ENCODE data around the gene AGMO. TPM values are rescaled to one million over a fixed set of nuclear protein-coding genes. Genes with fewer than 3 reads are reported as not detected.
A peak's percentile ranks its signal among the peaks of the same experiment; 100 is the strongest.

AGMO gene
- total and polyA plus RNA-seq, 12 donors = 0.12 to 0.70 (median 0.40) TPM

DNA sequence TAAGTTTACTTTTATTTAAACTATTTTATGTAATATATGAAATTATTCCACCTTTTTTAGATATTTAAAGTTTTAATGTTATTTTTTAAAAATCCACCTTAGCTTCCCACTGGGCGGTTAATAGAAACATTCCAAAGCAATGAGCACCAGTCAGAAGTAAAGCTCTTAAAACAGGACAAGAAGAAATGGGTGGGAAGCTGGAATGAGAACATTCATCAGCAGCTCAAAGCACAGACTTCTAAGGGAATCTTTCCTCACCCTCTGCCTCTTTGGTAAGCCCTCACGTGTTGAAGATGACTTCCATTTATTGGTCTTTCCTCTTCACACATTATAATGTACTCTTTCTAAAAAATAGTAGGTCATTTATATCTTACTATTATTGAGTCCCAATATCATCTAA is 3.1 kb downstream of the AGMO start:
- 80 to 86% methylated on average over 2 of the region's 2 CpGs for WGBS, 2 donors
- ATAC-seq = no peak
- intact Hi-C loops (cut with DNase I) = loop anchor here in 8 of 10 donors (5.0 to 10.0 kb wide), 6 partner anchors 124 to 509 kb away; partner anchors contain the start of gene MEOX2 (in 4 of the 8)

DNA sequence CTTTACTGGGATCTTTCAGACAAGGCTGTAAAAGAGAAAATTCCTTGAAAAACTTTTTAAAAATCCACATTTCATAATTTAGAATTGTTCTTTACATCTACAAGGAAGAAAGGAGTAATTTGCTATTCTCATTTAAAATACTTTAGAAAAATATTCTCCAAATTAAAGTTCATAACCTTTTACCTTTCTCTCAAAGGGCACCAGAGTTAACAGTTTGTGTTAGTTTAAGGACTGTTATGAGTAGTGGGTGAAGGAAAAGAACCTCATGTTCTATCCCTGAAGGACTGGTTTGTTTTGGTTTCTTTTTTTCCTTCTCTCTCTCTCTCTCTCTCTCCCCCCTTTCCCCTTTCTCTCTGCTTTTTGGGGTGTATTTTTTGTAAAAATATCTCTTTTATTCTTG is 4.1 kb downstream of the AGMO start:
- Histone ChIP-seq H3K4me1 (peaks cover 0 to 62% (median 8%) of the 10 kb centered on the region in 9 donors), H3K27ac (peak overlapping the region in 8 of 10 donors; percentile 10 to 89 (median 53)), H3K36me3 (no peaks in the 10 kb centered on the region), H3K27me3 (no peaks in the 10 kb centered on the region), H3K4me3 (peak overlapping the region in 7 of 10 donors; percentile 4 to 40 (median 26)), H3K9me3 (peaks cover 0 to 3% (median 0%) of the 10 kb centered on the region in 11 donors)
- ATAC-seq = no peak
- no peak for TF ChIP-seq CTCF (IDR thresholded peaks at IDR 0.05)
- DNase-seq = no peak
- intact Hi-C loops (cut with DNase I) = loop anchor here in 8 of 10 donors (2.0 to 10.0 kb wide), 7 partner anchors 125 to 510 kb away; partner anchors contain the start of gene MEOX2 (in 5 of the 8)

More for the DNA sequence above, 3.1 kb downstream of the AGMO start:
- no peak for DNase-seq
- H3K36me3 ChIP-seq = no peaks in the 10 kb centered on the region
- H3K27me3 ChIP-seq = no peaks in the 10 kb centered on the region
- H3K9me3 ChIP-seq = no peaks in the 10 kb centered on the region
- TF ChIP-seq CTCF (IDR thresholded peaks at IDR 0.05) = no peak
- H3K4me1 ChIP-seq = peaks cover 0 to 62% (median 8%) of the 10 kb centered on the region in 9 donors
- H3K4me3 ChIP-seq = no peak overlapping the region
- peak overlapping the region in 5 of 10 donors; percentile 12 to 89 (median 63) for H3K27ac ChIP-seq

DNA sequence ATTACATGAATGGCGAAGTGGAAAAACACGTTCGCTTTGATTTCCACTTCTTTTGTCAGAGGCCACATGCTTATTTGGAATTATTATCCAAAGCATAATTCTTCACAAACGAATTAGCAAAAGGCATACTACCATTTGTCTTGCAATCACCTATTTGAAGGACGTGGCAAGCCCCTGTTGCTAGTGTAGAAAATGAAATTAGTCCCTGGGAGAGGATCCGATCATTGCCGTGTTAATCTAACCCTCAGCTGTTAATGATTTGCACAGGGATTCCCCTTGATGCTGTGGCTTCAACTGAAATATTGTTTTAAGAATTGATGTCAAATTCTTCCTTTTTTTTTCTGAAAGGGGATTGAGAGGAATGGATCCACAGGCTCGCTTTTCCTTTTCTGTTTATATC is 4.6 kb downstream of the AGMO start:
- Histone ChIP-seq H3K4me3 (peak overlapping the region in 8 of 10 donors; percentile 4 to 40 (median 26)), H3K36me3 (no peaks in the 10 kb centered on the region), H3K9me3 (peaks cover 0 to 3% (median 0%) of the 10 kb centered on the region in 11 donors), H3K27me3 (no peaks in the 10 kb centered on the region), H3K4me1 (peaks cover 0 to 58% (median 8%) of the 10 kb centered on the region in 9 donors), H3K27ac (peak overlapping the region in 9 of 10 donors; percentile 10 to 89 (median 44))
- ATAC-seq = no peak
- intact Hi-C loops (cut with DNase I) = loop anchor here in 8 of 10 donors (2.0 to 10.0 kb wide), 7 partner anchors 125 to 510 kb away; partner anchors contain the start of gene MEOX2 (in 5 of the 8)
- no peak for DNase-seq
- WGBS, 2 donors = 76 to 85% methylated on average over 8 of the region's 8 CpGs
- TF ChIP-seq CTCF (IDR thresholded peaks at IDR 0.05) = no peak

- Histone ChIP-seq H3K4me3 (peak overlapping the region in 8 of 10 donors; percentile 4 to 40 (median 26)), H3K36me3 (no peaks in the 10 kb centered on the region), H3K27ac (peak overlapping the region in 8 of 10 donors; percentile 10 to 89 (median 48)), H3K9me3 (peaks cover 0 to 3% (median 0%) of the 10 kb centered on the region in 11 donors), H3K4me1 (peaks cover 0 to 51% (median 8%) of the 10 kb centered on the region in 9 donors), H3K27me3 (no peaks in the 10 kb centered on the region)
- 70 to 75% methylated on average over 4 of the region's 4 CpGs for WGBS, 2 donors
- intact Hi-C loops (cut with DNase I) = loop anchor here in 8 of 10 donors (2.0 to 10.0 kb wide), 7 partner anchors 126 to 511 kb away; partner anchors contain the start of gene MEOX2 (in 5 of the 8)
- no peak for TF ChIP-seq CTCF (IDR thresholded peaks at IDR 0.05)
- DNase-seq (no peak), ATAC-seq (no peak)
These were observed 5.3 kb downstream of the AGMO start for GRCh38 chr7:15556339-15557105.

Measured in heart right ventricle (tissue), 16 donors.